CD4-positive, alpha-beta T cell (primary cell): Measurements from ENCODE around the gene TMEM45B. TPM values are rescaled to one million over a fixed set of nuclear protein-coding genes. Genes with fewer than 3 reads are reported as not detected.
A peak's percentile ranks its signal among the peaks of the same experiment; 100 is the strongest.

Experiments
- ATAC-seq: fragments of 200-7000 bp; cut with Tn5 transposase; one replicate; pipeline ENCODE4 v1.10.0; 2022; ENCODE audit warnings: mild to moderate bottlenecking; ENCODE audit not compliant: poor library complexity
- CTCF ChIA-PET: fragments of 350-600 bp; sonication (Branson Sonifier 250); formaldehyde crosslinking; loops from one replicate; lab custom pipeline; 2021; ENCODE audit warnings: antibody characterized with exemption, inconsistent platforms; lab: Charles Lee
- POLR2A ChIA-PET: fragments of 350-600 bp; sonication (Branson Sonifier 250); formaldehyde crosslinking; loops from one replicate; lab custom pipeline; 2021; ENCODE audit warnings: antibody characterized with exemption, inconsistent platforms; lab: Charles Lee
- DNase-seq, 14 experiments: peaks; one replicate each; pipeline ENCODE4 v3.0.0-alpha.2; 2013 to 2020; ENCODE audit warnings: mixed read lengths in 2 of 14
- H3K27ac ChIP-seq, 2 donors: one replicate each; pipeline versions ENCODE4 v1.5.1 to v1.7.0; 2013; ENCODE audit warnings: low read length in 2 of 2, low read depth in 1 of 2, mild to moderate bottlenecking in 1 of 2
- H3K27me3 ChIP-seq, 2 experiments: 1 replicate in 1 of 2; 2 replicates in 1 of 2; pipeline versions ENCODE4 v1.6.1 to v1.7.0; 2013; ENCODE audit warnings: low read length in 2 of 2, control low read depth in 1 of 2, mild to moderate bottlenecking in 1 of 2, moderate library complexity in 1 of 2; ENCODE audit not compliant: insufficient read depth in 2 of 2, control insufficient read depth in 1 of 2
- H3K36me3 ChIP-seq: one replicate; pipeline ENCODE4 v1.6.1; 2013; ENCODE audit warnings: low read length, control low read depth; ENCODE audit not compliant: insufficient read depth
- H3K4me1 ChIP-seq: one replicate; pipeline ENCODE4 v1.6.1; 2013; ENCODE audit warnings: low read length, control low read depth; ENCODE audit not compliant: insufficient read depth
- H3K4me3 ChIP-seq: one replicate; pipeline ENCODE4 v1.5.1; 2013; ENCODE audit warnings: mild to moderate bottlenecking, low read length, moderate library complexity
- H3K9me3 ChIP-seq, 2 experiments: 1 replicate in 1 of 2; 2 replicates in 1 of 2; pipeline versions ENCODE4 v1.6.1 to v1.7.0; 2013; ENCODE audit warnings: low read length in 2 of 2, mild to moderate bottlenecking in 2 of 2, control low read depth in 1 of 2, moderate library complexity in 1 of 2; ENCODE audit not compliant: control insufficient read depth in 1 of 2, insufficient read depth in 1 of 2
- H3K27ac Mint-ChIP-seq: one replicate; pipeline ENCODE4 v1.8.0; 2020; ENCODE audit warnings: mixed read lengths
- H3K27me3 Mint-ChIP-seq: one replicate; pipeline ENCODE4 v1.8.0; 2021; ENCODE audit warnings: mixed read lengths
- H3K36me3 Mint-ChIP-seq: one replicate; pipeline ENCODE4 v1.8.0; 2021; ENCODE audit warnings: low read depth, mixed read lengths
- H3K4me1 Mint-ChIP-seq: one replicate; pipeline ENCODE4 v1.8.0; 2021; ENCODE audit warnings: low read depth, mixed read lengths
- H3K4me3 Mint-ChIP-seq: one replicate; pipeline ENCODE4 v1.8.0; 2020; ENCODE audit warnings: mild to moderate bottlenecking, mixed read lengths
- H3K9me3 Mint-ChIP-seq: one replicate; pipeline ENCODE4 v1.8.0; 2020; ENCODE audit warnings: mixed read lengths
- intact Hi-C, 2 experiments: fragments of 100-400 bp; cut with DNase I in 1 of 2; cut with micrococcal nuclease in 1 of 2; formaldehyde crosslinking; loops; one replicate each; pipeline versions ENCODE4 v1.15.1 to v1.9.0; 2023 to 2025; cut with DNase I, micrococcal nuclease
- total RNA-seq, 174 experiments: library from RNA in 2 of 174; stranded (reverse) in 2 of 174; gene quantifications; one replicate each; pipeline ENCODE4 v1.2.3 and lab custom pipeline; 2021 to 2026
- TF ChIP-seq, protein P1 (sequence below): fragments of 200-600 bp; IDR thresholded peaks from one replicate; pipeline ENCODE4 v1.8.0; 2022; ENCODE audit warnings: antibody characterized with exemption, mild to moderate bottlenecking

The TMEM45B gene
- total RNA-seq, 2 experiments from 2014 or later = 1.7 to 1.9 TPM

- Mint-ChIP-seq H3K4me1 (peaks cover 63% of the 10 kb centered on the region), H3K4me3 (peak overlapping the region; percentile 92), H3K36me3 (peaks cover 62% of the 10 kb centered on the region), H3K27me3 (no peaks in the 10 kb centered on the region), H3K9me3 (no peaks in the 10 kb centered on the region), H3K27ac (peak overlapping the region; percentile 92)
- H3K4me1 ChIP-seq = peaks cover 23% of the 10 kb centered on the region
- no peaks in the 10 kb centered on the region for H3K9me3 ChIP-seq
- TF ChIP-seq, protein P1, sequence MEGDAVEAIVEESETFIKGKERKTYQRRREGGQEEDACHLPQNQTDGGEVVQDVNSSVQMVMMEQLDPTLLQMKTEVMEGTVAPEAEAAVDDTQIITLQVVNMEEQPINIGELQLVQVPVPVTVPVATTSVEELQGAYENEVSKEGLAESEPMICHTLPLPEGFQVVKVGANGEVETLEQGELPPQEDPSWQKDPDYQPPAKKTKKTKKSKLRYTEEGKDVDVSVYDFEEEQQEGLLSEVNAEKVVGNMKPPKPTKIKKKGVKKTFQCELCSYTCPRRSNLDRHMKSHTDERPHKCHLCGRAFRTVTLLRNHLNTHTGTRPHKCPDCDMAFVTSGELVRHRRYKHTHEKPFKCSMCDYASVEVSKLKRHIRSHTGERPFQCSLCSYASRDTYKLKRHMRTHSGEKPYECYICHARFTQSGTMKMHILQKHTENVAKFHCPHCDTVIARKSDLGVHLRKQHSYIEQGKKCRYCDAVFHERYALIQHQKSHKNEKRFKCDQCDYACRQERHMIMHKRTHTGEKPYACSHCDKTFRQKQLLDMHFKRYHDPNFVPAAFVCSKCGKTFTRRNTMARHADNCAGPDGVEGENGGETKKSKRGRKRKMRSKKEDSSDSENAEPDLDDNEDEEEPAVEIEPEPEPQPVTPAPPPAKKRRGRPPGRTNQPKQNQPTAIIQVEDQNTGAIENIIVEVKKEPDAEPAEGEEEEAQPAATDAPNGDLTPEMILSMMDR = no peak
- ChIA-PET CTCF (interaction anchor here (2.2 kb wide), 1 partner anchor 13 kb away, joined by 5 read pairs; no protein-coding TSS in a partner anchor), POLR2A (interaction anchor here (0.6 to 2.5 kb wide), 13 partner anchors 10 to 239 kb away, joined by 3 to 27 read pairs (median 5); partner anchors contain the start of gene PRDM10)
- peak; percentile 4 for ATAC-seq
- peak in 2 of 14 experiments; percentile 17 to 32 for DNase-seq
- H3K4me3 ChIP-seq = peak overlapping the region; percentile 91
- intact Hi-C loops = loop anchor here (1.0 to 10.0 kb wide), 11 partner anchors 14 to 1020 kb away; partner anchors contain the start of genes APLP2 (in 1 of the 2), SNX19 (in 1 of the 2), TMEM45B (in 1 of the 2) and ZBTB44 (in 1 of the 2)
- H3K27ac ChIP-seq = peak overlapping the region; percentile 9 to 74
- H3K27me3 ChIP-seq = no peaks in the 10 kb centered on the region
- H3K36me3 ChIP-seq = peaks cover 34% of the 10 kb centered on the region
Measured at GRCh38 chr11:129894278-129895125, 78.9 kb downstream of the TMEM45B start.

DNA sequence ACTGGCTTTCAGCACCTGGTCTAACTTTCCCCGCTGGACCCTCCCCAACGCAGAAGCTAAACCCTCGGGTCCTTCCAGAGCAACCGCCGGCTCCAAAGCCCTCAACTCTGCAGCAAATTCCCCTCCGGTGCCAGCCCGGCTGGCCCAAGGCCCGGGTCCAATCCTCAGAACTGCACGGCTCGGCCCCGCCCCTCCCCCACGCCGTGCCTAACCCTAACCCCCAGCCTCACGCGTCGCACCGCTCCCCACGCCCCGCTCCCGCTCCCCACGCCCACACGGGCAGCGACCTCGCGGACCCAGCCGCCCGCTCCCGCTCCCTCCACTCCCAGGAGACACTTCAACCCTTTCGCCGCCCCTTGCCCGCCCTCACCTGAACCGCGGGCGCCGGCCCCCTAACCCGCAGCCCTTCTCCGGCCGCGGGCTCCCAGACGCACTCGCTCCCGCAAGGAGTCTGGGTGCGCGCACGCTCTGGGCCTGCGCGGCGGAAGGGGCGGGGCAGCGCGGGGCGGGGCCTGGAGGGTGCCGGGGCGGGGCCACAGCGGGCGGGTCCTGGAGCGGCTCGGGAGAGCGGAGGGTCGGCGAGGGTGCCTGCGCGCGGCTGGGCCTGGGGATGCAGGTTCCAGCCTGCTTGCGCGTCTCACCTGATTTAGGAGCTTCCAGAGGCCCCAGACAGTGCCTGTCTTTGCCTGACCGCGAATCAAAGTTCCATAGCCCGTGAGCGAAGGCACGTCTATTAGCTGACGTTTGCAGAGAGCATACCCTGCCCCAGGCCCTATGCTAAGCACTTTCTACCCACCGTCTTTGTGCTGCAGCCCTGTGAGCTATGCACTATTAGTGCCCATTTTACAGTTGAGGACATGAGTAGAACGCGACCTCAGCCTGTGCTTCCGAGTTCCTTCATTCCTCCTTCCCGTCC, 79.7 kb downstream of the TMEM45B start, which contains the start of gene NFRKB:
Gene NFRKB, minus strand, starts transcription at position 453 of the 916 bp plus-strand sequence. CDS start 2,729 bp downstream, outside the sequence.
- peak within 1 kb of the TSS; percentile 91 for H3K4me3 ChIP-seq
- peak within 1 kb of the TSS; percentile 43 to 74 for H3K27ac ChIP-seq
- peak within 1 kb of the TSS; percentile 92 for H3K27ac Mint-ChIP-seq
- peaks cover 20% of the 10 kb centered on the region for H3K4me1 ChIP-seq
- DNase-seq (peak; percentile 81 to 92 (median 88)), ATAC-seq (peak; percentile 96)
- H3K9me3 ChIP-seq = no peaks in the 10 kb centered on the region
- H3K9me3 Mint-ChIP-seq = no peaks in the 10 kb centered on the region
- no peaks in the 10 kb centered on the region for H3K27me3 ChIP-seq
- POLR2A ChIA-PET = interaction anchor here (0.7 to 2.5 kb wide), 15 partner anchors 14 to 238 kb away, joined by 3 to 27 read pairs (median 4); partner anchors contain the start of genes PRDM10 and TMEM45B
- TF ChIP-seq, protein P1 = no peak
- no peaks in the 10 kb centered on the region for H3K27me3 Mint-ChIP-seq
- H3K4me1 Mint-ChIP-seq = peaks cover 54% of the 10 kb centered on the region
- H3K36me3 ChIP-seq = peaks cover 27% of the 10 kb centered on the region
- intact Hi-C loops = loop anchor here (1.0 to 10.0 kb wide), 9 partner anchors 15 to 1019 kb away; partner anchors contain the start of genes APLP2 (in 1 of the 2), SNX19 (in 1 of the 2), TMEM45B (in 1 of the 2) and ZBTB44 (in 1 of the 2)
- CTCF ChIA-PET = interaction anchor here (2.2 kb wide), 1 partner anchor 14 kb away, joined by 5 read pairs; no protein-coding TSS in a partner anchor
- H3K4me3 Mint-ChIP-seq = peak within 1 kb of the TSS; percentile 92
- H3K36me3 Mint-ChIP-seq = peaks cover 58% of the 10 kb centered on the region
